HG03565 (cell line): Measurements from ENCODE around the gene TENT4A.

ENCODE experiments used
- ATAC-seq: cut with Tn5 transposase; IDR thresholded peaks from one replicate; pipeline ENCODE4 v1.9.1; 2021; ENCODE audit warnings: mild to moderate bottlenecking, moderate library complexity; ENCODE audit not compliant: unreplicated experiment

Gene TENT4A

GRCh38 chr5:6700074-6700684 is 13.1 kb upstream of the TENT4A start:
- no peak for ATAC-seq

- ATAC-seq = no peak
Measured at GRCh38 chr5:6700685-6701355, 12.4 kb upstream of the TENT4A start.

GRCh38 chr5:6701491-6701890 is 11.7 kb upstream of the TENT4A start:
- no peak for ATAC-seq

GRCh38 chr5:6702633-6703032 is 10.6 kb upstream of the TENT4A start:
- no peak for ATAC-seq

- ATAC-seq = no peak
Measured at GRCh38 chr5:6703806-6704205, 9.4 kb upstream of the TENT4A start.

DNA sequence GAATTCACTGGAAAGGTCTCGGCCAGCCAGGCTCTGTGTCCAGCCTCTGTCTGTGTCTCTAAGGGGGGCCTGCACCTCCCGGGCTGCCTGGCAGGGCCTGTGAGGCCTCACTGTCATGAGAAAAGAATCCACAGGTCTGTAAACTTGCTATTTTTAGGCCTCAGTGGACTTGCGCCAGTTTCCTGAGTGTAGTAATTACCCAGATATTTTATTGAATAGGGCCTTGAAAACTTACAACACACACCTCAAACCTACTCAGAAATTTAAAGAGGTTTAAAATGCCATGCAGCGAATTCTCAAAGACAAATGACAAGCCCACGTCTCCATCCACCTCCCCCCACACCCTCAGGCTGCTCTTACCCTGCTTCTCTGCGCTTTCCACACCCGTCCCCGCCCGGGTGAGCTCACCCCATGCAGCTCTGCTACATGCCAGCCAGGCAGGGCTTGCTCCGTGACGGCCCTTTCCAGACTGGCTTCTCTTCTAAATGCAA is 8.8 kb upstream of the TENT4A start:
- no peak for ATAC-seq

DNA sequence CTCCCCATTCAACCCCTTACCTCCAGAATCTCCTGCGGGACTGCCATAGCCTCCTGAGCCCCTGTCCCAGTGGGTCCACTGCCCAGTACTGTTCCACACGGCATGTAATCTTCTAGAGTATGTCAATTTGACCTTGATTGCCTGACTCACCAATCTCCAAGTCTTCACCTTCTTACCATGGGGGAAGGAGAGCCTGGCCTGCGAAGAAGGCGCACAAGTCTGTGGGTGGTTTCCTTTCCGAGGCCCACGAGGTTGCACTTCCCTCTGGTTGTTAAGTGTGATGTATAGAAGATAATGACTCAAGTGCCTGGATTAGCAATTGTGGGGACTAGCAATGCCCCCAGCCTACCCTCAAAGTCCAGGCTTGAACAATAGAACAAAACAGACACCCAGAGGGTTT is 8.1 kb upstream of the TENT4A start:
- ATAC-seq = peak; percentile 82

- ATAC-seq = no peak
Measured at GRCh38 chr5:6705959-6706358, 7.3 kb upstream of the TENT4A start.

- no peak for ATAC-seq
Measured at GRCh38 chr5:6707852-6708251, 5.4 kb upstream of the TENT4A start.

GRCh38 chr5:6708814-6709213 is 4.4 kb upstream of the TENT4A start:
- ATAC-seq = no peak

DNA sequence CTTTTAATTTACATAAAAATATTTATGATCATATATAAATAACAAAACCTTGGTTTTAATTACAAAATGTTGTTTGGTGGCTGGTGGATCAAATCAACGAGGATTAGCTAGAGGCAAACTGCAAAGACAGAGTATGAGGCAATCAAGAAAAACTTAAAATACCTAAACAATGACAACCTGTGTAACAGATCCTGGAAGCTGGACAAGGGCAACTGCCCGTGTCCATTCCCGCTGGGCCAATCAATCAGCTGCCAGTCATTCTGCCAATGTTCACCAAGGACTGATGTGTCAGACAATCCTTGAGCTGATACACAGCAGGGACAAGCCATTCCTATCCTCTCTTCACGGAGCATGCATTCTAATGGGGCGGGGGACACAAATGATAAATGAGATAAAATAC is 3.2 kb upstream of the TENT4A start:
- ATAC-seq = no peak

- ATAC-seq = no peak
Measured at GRCh38 chr5:6710551-6711318, 2.5 kb upstream of the TENT4A start.

DNA sequence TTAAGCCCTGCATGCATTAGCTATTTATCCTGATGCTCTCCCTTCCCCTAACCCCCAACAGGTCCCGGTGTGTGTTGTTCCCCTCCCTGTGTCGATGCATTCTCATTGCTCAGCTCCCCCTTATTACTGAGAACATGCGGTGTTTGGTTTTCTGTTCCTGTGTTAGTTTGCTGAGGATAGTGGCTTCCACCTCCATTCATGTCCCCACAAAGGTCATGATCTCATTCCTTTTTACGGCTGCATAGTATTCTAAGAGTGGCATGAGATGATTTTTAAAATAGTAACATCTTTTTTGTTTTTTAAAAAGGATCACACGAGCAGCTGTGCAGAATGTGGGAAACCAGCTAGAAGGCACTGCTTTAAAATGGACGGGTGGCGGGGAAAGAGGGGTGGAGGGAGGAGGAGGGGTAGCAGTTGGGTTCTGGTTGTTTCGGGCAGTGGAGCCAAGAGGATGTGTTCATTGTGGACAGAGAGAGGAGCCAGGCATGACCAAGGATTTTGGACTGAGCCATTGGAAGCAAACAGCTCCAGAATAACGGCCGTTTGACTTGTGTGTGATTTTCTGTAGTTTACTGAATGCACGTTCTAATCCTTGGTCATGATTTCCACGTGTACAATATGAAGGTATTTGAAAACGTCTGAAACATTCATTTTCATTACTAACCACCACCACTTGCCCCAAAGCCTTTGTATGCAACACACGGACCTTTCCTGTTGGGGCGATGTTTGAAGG is 1.7 kb upstream of the TENT4A start:
- no peak for ATAC-seq

DNA sequence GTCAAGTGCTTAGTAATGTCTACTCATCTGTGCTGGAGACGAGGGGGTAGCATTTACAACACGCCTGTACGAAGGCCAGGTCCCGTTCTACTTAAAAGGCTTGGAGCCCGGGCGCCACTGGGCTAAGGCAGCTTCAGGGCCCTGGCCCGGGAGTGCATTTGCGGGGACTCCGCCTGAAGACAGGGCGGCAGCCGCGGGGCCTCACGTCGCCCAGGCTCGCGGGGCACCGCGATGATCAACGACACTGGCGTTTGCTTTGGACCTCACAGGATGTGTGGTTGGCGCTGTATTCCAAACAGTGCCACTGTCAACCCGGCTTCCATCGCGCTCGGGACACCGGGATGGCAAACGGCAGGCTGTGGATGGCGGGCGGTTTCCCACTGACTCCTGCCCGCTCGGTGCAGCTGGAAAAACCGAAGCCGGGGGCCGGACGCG is 1.1 kb upstream of the TENT4A start:
- ATAC-seq = no peak

DNA sequence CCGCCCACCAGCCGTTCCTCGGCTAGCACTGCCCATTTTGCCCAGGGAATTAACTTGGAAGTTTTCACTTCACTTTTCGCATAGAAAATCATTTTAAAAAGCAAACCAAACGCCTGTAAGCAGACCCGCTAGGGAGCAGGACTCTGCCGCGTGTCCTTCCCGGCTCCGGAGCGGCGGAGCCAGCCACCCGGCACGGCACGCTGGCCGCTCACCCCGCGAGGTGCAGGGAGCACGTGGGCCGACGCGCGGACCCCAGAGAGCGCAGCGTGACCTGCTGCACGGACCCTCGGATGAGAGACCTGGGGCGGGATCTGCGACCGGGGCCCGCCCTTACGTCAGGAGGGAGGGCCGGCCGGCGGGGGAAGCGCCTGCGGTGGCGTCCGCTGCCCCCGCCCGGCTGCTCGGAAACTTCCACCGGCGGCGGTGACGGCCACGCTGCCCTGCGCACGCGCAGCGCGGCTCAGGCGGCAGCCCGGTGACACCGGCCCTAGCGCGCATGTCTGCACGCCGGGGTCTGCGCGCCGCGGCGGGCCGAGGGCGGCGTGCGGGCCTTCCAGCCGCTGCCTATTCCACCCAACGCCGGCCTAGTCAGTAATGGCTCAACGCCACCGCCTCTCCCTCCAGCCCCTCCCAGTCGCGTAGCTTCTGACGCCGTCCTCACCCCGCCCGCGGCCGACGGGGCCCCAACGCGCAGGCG is 507 bp upstream of the TENT4A start:
- peak; percentile 46 for ATAC-seq

GRCh38 chr5:6714226-6715041 is 1.2 kb downstream of the TENT4A start:
- no peak for ATAC-seq

DNA sequence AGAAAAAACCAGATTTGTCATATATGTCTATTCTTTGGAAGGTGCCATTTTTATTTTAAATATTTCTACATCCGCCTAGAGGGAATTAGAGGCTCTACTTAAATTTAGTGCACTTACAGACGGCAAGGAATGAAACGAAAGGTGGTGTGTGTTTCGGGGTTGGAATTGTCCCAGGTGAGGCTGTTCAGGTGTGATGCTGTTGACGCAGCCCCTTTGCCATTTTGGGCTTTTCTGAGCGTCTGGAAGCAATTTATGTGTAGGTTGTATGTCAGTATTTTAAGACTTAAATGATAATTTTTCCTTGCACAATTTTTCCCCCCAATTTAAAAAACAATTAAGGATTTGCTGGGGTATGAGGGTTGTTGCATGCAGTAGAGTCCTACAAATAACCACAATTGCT is 2.0 kb downstream of the TENT4A start:
- ATAC-seq = no peak

GRCh38 chr5:6715758-6716628 is 2.8 kb downstream of the TENT4A start:
- no peak for ATAC-seq

DNA sequence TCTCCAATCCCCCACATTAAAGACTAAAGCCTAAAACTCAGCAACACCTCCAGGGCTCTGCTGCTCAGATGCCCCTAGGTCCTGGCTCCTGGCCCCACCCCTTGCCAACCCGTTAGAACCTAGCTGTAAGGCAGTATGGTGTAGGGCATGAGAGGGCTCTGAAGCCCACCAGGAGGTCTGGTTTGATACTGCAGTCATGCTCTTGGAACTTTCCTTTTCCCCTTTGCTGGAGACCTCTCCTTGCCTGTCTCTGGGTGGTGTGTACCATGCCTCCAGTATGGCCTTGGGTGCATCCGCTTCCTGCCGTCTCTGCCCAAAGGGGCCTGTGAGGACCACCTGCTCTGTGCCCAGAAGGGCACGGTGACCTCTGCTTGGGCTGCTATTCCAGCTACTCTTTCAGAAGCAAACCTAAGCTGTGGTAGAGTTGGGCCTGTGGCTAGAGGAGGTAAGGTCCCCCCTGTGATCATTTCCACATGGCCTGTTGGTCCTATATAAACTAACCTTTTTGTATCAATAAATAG is 3.5 kb downstream of the TENT4A start:
- ATAC-seq = no peak
